Right lung (tissue), 5 donors: ENCODE results near the gene ORAI1. TPM values are rescaled to one million over a fixed set of nuclear protein-coding genes. Genes with fewer than 3 reads are reported as not detected.
"Not testable (repeated sequence)": the region's sequence is repeated elsewhere in the genome, so short reads cannot be mapped to it uniquely, and the experiment has no call there.

Experiments used
- DNase-seq, 2 donors: peaks; one replicate each; pipeline ENCODE4 v3.0.0-alpha.2; 2013
- polyA plus RNA-seq, 5 donors: library from polyadenylated mRNA; unstranded; fragments of 120-200 nt; gene quantifications; one replicate each; pipeline versions ENCODE4 v1.2.1 to v1.2.3, GENCODE V29; 2013; ENCODE audit warnings: inconsistent platforms in 1 of 5, low replicate concordance in 1 of 5; ENCODE audit not compliant: insufficient read length in 5 of 5, insufficient read depth in 1 of 5

Gene ORAI1
- polyA plus RNA-seq, 5 donors, result 8.7 to 20.6 (median 11.4) TPM

GRCh38 chr12:121638298-121639202 lies 12.2 kb downstream of the ORAI1 start:
- DNase-seq, result no peak

DNA sequence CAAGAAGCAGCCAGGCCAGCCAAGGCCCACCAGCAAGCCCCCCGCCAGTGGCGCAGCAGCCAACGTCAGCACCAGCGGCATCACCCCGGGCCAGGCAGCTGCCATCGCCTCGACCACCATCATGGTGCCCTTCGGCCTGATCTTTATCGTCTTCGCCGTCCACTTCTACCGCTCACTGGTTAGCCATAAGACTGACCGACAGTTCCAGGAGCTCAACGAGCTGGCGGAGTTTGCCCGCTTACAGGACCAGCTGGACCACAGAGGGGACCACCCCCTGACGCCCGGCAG lies 15.0 kb downstream of the ORAI1 start:
- DNase-seq, result no peak

- DNase-seq, result no peak
Measured at GRCh38 chr12:121648458-121649028, 22.2 kb downstream of the ORAI1 start.

DNA sequence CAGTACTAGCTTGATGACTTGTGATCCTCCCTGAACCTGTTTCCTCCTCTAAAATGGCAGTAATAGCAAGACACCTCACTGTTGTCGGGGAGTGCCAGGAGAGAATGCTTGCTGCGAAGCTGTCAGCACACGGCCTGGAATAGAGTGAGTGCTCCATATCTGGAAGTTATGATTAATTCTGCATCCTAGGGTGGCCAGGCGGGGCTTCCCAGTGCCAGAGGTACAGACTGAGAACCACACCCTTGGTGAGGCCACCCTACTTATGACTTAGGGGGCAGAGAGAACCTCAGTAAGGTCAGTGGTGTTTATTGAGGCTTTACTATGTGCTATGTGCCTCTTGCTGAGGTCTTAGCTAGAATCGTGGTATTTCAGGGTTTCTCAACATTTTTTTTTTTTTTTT lies 23.0 kb downstream of the ORAI1 start:
- no peak for DNase-seq

GRCh38 chr12:121649819-121650353 lies 23.6 kb downstream of the ORAI1 start:
- DNase-seq, result no peak

DNA sequence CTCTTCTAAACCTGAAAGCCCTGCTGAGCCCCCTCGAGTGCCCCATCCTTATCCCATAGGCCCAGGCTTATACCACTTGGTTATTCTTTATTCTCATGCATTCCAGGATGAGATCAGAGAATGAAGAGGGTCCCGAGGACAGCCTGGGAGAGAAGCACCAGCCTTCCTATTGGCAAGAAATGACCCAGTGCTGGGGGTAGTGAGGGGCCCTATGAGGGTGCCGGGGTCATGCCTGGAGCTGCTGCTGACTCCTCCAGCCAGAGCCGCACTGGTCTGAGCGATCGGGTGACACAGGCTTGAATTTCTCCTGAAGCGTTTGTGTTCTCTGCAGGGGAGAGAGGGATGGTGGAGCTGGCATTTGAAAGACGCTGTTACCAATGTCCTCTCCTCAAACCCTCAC lies 25.0 kb downstream of the ORAI1 start:
- DNase-seq, result no peak

DNA sequence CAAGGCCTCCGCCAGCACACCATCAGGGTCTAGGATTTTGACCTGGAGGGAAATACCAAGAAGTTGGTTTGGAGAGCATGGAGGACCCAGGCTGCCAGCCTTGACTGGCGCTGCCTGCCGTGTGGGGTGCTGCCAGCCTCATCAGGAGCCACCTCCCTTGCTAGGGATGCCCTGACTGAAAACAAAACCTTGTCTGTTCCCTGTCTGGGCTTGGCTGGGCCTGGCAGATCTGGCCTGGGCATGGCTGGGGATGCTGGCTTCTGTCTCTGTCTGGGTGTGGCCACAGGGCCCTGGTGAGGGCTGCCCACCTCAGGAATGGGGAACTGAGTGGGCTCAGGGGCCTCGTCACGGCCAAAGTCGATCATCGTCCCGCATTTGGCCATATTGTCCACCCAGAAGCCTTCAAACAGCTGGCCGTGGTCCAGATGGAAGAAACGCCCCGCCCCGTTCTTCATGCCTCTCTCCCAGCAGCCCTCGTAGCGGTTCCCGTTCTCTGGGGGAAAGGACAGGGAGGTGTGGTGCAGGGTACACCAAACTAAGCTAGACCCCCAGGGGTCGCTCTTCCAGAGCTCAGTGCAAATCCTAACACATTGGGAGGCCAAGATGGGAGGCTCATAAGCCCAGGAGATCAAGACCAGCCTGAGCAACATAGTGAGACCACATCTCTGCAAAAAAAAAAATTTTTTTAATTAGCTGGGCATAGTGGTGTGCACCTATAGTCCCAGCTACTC lies 26.6 kb downstream of the ORAI1 start:
- no peak for DNase-seq

GRCh38 chr12:121653999-121654398 lies 27.7 kb downstream of the ORAI1 start:
- no peak for DNase-seq

DNA sequence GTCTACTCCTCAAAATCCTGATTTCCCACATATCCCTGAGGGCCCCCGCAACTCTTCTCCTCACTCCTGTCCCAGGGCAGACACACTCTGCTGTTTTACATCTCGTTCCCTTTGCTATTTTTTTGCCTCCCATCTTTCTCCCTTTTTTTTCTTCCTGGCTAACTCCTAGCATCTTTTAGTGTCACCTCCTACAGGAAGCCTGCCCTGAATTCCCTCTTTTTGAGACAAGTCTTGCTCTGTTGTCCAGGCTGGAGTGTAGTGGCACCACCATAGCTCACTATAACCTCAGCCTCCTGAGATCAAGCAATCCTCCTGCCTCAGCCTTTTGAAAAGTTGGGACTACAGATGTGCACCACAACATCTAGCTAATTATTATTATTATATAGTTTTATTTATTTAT lies 29.8 kb downstream of the ORAI1 start:
- no peak for DNase-seq

DNA sequence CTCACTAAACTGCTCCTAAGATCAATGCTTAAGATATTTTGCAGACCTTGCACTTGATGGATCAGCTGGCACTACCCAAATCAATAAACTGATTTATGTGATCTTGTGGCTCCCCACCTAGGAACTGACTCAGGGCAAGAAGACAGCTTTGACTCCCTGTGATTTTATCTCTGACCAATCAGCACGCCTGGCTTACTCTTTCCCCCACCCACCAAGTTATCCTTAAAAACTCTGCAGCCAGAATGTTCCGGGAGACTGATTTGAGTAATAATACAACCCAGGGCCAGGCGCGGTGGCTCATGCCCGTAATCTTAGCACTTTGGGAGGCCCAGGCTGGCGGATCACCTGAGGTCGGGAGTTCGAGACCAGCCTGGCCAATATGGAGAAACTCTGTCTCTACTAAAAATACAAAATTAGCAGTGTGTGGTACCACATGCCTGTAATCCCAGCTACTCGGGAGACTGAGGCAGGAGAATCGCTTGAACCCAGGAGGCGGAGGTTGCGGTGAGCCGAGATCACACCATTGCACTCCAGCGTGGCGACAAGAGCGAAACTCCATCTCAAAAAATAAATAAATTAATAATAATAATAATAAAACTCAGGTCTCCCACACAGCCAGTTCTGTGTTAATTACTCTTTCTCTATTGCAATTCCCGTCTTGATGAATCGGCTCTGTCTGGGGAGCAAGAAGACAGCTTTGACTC lies 31.1 kb downstream of the ORAI1 start:
- DNase-seq, result no peak

- DNase-seq, result not testable (repeated sequence)
Measured at GRCh38 chr12:121661353-121662105, 35.2 kb downstream of the ORAI1 start.

DNA sequence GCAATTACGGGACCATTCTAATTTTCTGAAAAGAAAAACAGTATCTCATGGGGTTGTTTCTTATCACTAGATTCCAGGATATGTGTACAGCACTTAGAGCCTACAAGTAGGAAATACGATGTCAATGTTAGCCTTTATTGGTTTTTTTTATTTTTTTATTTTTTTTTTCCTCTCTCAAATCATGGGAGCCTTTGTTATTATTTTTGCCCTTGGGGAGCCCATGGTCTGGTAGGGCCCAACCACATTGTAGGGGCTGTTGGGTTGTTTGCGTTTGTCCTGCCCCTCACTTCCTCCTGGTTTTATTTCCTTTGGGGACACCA lies 37.2 kb downstream of the ORAI1 start:
- DNase-seq, result no peak

DNA sequence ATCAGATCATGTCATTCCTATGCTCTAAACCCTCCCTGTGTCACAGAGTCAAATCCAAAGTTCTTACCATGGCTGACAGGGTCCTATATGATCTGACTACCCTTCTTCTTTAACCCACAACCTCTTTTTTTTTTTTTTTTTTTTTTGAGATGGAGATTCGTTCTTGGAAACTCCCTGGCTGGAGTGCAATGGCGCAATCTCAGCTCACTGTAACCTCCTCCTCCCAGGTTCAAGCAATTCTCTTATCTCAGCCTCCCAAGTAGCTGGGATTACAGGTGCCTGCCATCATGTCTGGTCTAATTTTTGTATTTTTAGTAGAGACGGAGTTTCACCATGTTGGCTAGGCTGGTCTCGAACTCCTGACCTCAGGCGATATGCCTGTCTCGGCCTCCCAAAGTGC lies 40.5 kb downstream of the ORAI1 start:
- not testable (repeated sequence) for DNase-seq

- DNase-seq, result no peak
Measured at GRCh38 chr12:121668750-121669520, 42.6 kb downstream of the ORAI1 start.

DNA sequence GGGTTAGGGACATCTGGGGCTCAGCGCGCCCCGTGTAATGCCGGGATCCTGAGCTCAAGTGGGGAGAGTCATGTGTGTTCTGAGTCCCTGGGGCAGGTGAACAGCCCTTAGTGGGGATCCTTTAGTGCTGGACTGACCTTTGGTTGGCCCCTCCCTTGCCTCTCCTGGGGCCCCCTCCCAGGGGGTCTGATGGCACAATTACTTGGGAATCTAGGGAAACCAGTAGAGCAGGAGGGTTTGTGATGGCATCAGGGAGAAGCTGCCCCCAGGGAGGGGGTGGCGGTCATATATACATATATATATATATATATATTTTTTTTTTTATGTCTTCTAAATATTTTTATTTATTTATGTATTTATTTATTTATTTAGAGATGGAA lies 43.2 kb downstream of the ORAI1 start, which contains the start of gene MORN3:
Gene MORN3 (minus strand): TSS at position 134 of the 380 bp plus-strand sequence. CDS start 171 bp downstream, outside the sequence.
- DNase-seq, result no peak

DNA sequence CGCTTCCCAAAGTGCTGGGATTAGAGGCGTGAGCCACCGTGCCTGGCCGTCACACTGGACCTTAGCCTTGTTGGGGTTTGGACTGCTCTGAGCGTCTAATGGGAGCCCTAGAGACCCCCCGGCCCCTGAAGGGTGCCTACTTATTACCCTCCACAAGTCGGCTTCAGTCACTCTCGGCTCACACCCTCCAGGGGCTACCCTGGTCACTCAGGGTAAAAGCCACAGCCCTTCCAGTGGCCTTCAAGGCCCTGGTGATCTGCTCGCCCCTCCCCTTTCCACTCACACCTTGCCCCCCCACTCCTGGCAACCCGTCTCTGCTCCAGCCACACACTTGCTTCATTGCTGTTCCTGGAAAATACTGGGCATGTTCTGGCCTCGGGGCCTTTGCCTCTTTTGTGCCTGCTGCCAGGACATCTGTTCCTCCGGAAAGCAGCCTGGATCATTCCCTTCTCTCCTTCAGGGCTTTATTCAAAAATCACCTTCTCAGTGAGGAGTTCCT lies 46.7 kb downstream of the ORAI1 start:
- peak in 1 of 2 donors; percentile 32 for DNase-seq

DNA sequence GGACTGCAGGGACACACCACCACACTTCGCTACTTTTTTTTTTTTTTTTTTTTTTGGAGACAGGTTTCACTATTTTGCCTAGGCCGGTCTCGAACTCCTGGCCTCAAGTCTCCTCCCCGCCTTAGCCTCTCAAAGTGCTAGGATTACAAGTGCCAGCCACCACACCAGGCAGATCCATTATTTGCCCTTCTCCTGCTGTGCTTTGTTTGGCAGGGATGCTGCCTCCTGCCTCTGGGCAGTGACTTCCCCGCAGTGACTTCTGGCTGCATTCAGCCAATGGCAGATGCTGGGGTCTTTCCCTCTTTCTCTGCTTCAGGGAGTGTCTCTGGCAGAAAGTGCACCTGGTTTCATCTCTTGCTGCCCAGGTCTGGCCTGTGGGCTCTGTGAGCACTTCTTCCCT lies 49.9 kb downstream of the ORAI1 start:
- no peak for DNase-seq

DNA sequence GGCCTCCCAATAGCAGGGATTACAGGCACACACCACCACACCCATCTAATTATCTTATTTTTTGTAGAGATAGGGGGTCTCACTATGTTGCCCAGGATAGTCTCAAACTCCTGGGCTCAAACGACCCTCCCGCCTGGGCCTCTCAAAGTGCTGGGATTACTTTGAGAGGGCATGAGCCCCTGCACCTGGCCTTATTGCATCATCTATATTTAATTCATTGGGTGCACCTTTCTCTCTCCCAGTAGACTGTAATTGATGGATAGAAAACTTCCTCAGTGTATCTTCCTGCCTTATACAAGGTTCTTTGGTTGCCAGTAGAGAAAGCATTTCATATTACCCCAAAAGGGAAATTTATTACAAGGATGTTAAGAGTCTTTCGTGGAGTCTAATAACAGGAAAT lies 52.0 kb downstream of the ORAI1 start:
- DNase-seq, result no peak

DNA sequence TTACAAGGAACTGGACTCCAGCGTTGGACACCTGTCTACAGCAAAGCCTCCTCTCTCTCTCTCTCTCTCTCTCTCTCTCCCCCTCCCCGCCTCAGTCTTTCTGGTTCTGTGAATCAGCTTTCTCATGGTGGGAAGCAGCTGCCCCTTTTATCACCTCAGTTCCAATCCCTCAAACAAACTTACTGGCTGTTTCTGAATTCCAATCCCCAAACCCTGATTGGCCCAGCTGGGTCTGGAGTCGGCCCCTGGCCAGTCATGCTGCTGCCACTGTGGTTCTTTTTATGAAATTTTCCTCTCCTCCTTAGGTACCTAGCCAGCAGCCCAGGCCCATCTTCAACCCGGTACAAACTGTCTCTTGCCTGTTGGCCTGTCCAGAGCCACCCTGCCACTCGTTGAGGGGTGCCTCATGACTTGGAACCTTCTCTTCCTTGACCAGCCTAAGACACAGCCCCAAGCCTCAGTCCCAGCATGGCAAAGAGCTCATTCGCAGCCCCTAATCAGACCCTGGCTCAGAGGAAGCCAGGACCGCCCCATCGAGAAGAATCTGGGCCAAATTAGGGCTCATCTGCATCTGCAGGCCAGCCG lies 52.5 kb downstream of the ORAI1 start:
- no peak for DNase-seq

DNA sequence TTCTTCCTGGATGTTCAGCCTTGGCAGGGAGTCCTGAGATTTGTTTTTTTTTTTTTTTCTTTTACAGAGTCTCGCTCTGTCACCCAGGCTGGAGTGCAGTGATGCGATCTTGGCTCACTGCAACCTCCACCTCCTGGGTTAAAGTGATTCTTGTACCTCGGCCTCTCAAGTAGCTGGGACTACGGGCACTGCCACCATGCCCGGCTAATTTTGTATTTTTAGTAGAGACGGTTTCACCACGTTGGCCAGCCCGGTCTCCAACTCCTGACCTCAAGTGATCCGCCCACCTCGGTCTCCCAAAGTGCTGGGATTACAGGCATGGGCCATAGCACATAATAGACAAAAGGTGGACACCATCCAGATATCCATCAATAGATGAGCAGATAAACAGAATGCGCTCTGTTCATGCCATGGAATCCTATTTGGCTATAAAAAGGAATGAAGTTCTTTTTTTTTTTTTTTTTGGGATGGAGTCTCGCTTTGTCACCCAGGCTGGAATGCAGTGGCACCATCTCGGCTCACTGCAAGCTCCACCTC lies 53.4 kb downstream of the ORAI1 start:
- not testable (repeated sequence) for DNase-seq
